Psoas muscle (tissue), 8 donors: ENCODE measurements around the gene SLC35F4. TPM values are rescaled to one million over a fixed set of nuclear protein-coding genes. Genes with fewer than 3 reads are reported as not detected.

Experiments used
- ATAC-seq, 4 donors: fragments of 200-7000 bp; cut with Tn5 transposase; one replicate each; pipeline ENCODE4 v1.9.1; 2020; ENCODE audit warnings: moderate library complexity in 3 of 4, mild to moderate bottlenecking in 2 of 4
- DNase-seq, 2 donors: peaks; one replicate each; pipeline ENCODE4 v3.0.0-alpha.2; 2020
- H3K27ac ChIP-seq: fragments of 200-600 bp; one replicate; pipeline ENCODE4 v1.8.0; 2022
- H3K27me3 ChIP-seq, 3 donors: fragments of 200-600 bp in 1 of 3; one replicate each; pipeline versions ENCODE4 v1.6.1 to v1.8.0; 2013 to 2022; ENCODE audit warnings: low read length in 2 of 3, mild to moderate bottlenecking in 2 of 3, moderate library complexity in 1 of 3; ENCODE audit not compliant: insufficient read depth in 3 of 3
- H3K36me3 ChIP-seq, 2 donors: fragments of 200-600 bp in 1 of 2; one replicate each; pipeline versions ENCODE4 v1.6.1 to v1.8.0; 2013 to 2022; ENCODE audit warnings: low read depth in 1 of 2, mild to moderate bottlenecking in 1 of 2, moderate library complexity in 1 of 2; ENCODE audit not compliant: insufficient read depth in 1 of 2
- H3K4me1 ChIP-seq: fragments of 200-600 bp; one replicate; pipeline ENCODE4 v1.8.0; 2022
- H3K4me3 ChIP-seq: fragments of 200-600 bp; one replicate; pipeline ENCODE4 v1.8.0; 2022; ENCODE audit warnings: mild to moderate bottlenecking
- H3K9me3 ChIP-seq: fragments of 200-600 bp; one replicate; pipeline ENCODE4 v1.8.0; 2022
- CTCF ChIP-seq: fragments of 200-600 bp; IDR thresholded peaks from one replicate; pipeline ENCODE4 v1.8.0; 2022; ENCODE audit warnings: antibody characterized with exemption
- WGBS, 3 donors: extraction: QIAGEN DNeasy Blood & Tissue Kit; methylation state at CpG; one replicate each; pipeline versions ENCODE4 v1.1.6 to v1.1.7; 2013; 5-methylcytosine and 5-hydroxymethylcytosine counted together
- intact Hi-C, 2 donors: fragments of 100-400 bp; cut with DNase I; formaldehyde crosslinking; loops; one replicate each; pipeline versions ENCODE4 v1.11.0 to v1.14.2; 2022
- polyA plus RNA-seq, 3 donors: library from polyadenylated mRNA; stranded (reverse); fragments of 200-250 nt; gene quantifications; one replicate each; pipeline ENCODE4 v1.2.3, GENCODE V29; 2013
- total RNA-seq, 4 donors: library from RNA; stranded (reverse); fragmentation: NEBNext Ultra II Directional in 2 of 4; extraction: Animal tissue kit (Norgen Biotek cat#: 25700) in 2 of 4; gene quantifications; one replicate each; pipeline versions ENCODE4 v1.2.1 to v1.2.4, GENCODE V29; 2021 to 2023
- donor health status: healthy with polysubstance abuse.
- donor health status: DM: no; HTN: no; CAD: no; lungs with moderate emphysema.
- donor health status: Bipolar disorder and iron deficiency.
- donor health status: healthy.
- donor health status: DM: yes; HTN: yes; CAD: no.
- donor health status: DM: no; HTN: no; CAD: no.
- donor health status: DM: no; HTN: no; CAD: no.
- donor health status: DM: yes; HTN: yes; CAD: no.

Gene SLC35F4
- total and polyA plus RNA-seq, 7 donors: not detected

- WGBS, 3 donors: 89 to 92% (median 92%) methylated on average over 3 of the region's 3 CpGs
- no peak overlapping the region for H3K27ac ChIP-seq
- TF ChIP-seq CTCF: no peak
- H3K27me3 ChIP-seq: no peaks in the 10 kb centered on the region
- no peak overlapping the region for H3K4me3 ChIP-seq
- no peaks in the 10 kb centered on the region for H3K36me3 ChIP-seq
- DNase-seq (no peak), ATAC-seq (no peak)
- H3K9me3 ChIP-seq: no peaks in the 10 kb centered on the region
- intact Hi-C loops: no loop called here
- no peaks in the 10 kb centered on the region for H3K4me1 ChIP-seq
Observed at GRCh38 chr14:57751400-57751799, 114.5 kb downstream of the SLC35F4 start.

- intact Hi-C loops: no loop called here
- Histone ChIP-seq H3K27me3 (no peaks in the 10 kb centered on the region), H3K36me3 (no peaks in the 10 kb centered on the region), H3K4me3 (no peak overlapping the region), H3K9me3 (no peaks in the 10 kb centered on the region), H3K27ac (no peak overlapping the region), H3K4me1 (no peaks in the 10 kb centered on the region)
- no peak for TF ChIP-seq CTCF
- ATAC-seq (no peak), DNase-seq (no peak)
- WGBS, 3 donors: 80% methylated on average over 3 of the region's 3 CpGs
Observed at GRCh38 chr14:57749267-57749666, 116.6 kb downstream of the SLC35F4 start.

GRCh38 chr14:57748279-57748678 lies 117.6 kb downstream of the SLC35F4 start:
- H3K27me3 ChIP-seq: no peaks in the 10 kb centered on the region
- 91 to 97% (median 96%) methylated on average over 1 of the region's 1 CpG for WGBS, 3 donors
- H3K27ac ChIP-seq: no peak overlapping the region
- H3K4me3 ChIP-seq: no peak overlapping the region
- DNase-seq: no peak
- no peaks in the 10 kb centered on the region for H3K4me1 ChIP-seq
- no peak for TF ChIP-seq CTCF
- H3K36me3 ChIP-seq: no peaks in the 10 kb centered on the region
- no peaks in the 10 kb centered on the region for H3K9me3 ChIP-seq
- intact Hi-C loops: no loop called here
- ATAC-seq: no peak

- H3K4me3 ChIP-seq: no peak overlapping the region
- H3K4me1 ChIP-seq: no peaks in the 10 kb centered on the region
- DNase-seq: no peak
- H3K36me3 ChIP-seq: no peaks in the 10 kb centered on the region
- no peaks in the 10 kb centered on the region for H3K9me3 ChIP-seq
- no peak for ATAC-seq
- WGBS, 3 donors: 64 to 75% (median 74%) methylated on average over 4 of the region's 4 CpGs
- H3K27ac ChIP-seq: no peak overlapping the region
- intact Hi-C loops: no loop called here
- H3K27me3 ChIP-seq: no peaks in the 10 kb centered on the region
- no peak for TF ChIP-seq CTCF
Observed at GRCh38 chr14:57747036-57747435, 118.9 kb downstream of the SLC35F4 start.

GRCh38 chr14:57746563-57746962 lies 119.3 kb downstream of the SLC35F4 start:
- no peaks in the 10 kb centered on the region for H3K4me1 ChIP-seq
- ATAC-seq (no peak), DNase-seq (no peak)
- no peak overlapping the region for H3K27ac ChIP-seq
- no peaks in the 10 kb centered on the region for H3K9me3 ChIP-seq
- 34 to 61% (median 54%) methylated on average over 1 of the region's 1 CpG for WGBS, 3 donors
- no peaks in the 10 kb centered on the region for H3K27me3 ChIP-seq
- no peak overlapping the region for H3K4me3 ChIP-seq
- H3K36me3 ChIP-seq: no peaks in the 10 kb centered on the region
- no peak for TF ChIP-seq CTCF
- intact Hi-C loops: no loop called here
